ENCODE measurements around the gene LPCAT1. TPM values are rescaled to one million over a fixed set of nuclear protein-coding genes. Genes with fewer than 3 reads are reported as not detected.

LPCAT1 gene
- total RNA-seq, 1 experiment from 2014 or later, result 75.0 TPM

- TF ChIP-seq, protein P1, sequence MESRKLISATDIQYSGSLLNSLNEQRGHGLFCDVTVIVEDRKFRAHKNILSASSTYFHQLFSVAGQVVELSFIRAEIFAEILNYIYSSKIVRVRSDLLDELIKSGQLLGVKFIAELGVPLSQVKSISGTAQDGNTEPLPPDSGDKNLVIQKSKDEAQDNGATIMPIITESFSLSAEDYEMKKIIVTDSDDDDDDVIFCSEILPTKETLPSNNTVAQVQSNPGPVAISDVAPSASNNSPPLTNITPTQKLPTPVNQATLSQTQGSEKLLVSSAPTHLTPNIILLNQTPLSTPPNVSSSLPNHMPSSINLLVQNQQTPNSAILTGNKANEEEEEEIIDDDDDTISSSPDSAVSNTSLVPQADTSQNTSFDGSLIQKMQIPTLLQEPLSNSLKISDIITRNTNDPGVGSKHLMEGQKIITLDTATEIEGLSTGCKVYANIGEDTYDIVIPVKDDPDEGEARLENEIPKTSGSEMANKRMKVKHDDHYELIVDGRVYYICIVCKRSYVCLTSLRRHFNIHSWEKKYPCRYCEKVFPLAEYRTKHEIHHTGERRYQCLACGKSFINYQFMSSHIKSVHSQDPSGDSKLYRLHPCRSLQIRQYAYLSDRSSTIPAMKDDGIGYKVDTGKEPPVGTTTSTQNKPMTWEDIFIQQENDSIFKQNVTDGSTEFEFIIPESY (IDR thresholded peaks at IDR 0.05; ENCODE audit: extremely low read depth, insufficient replicate concordance, low read length), result no peak
- TF ChIP-seq POLR2AphosphoS5 (IDR thresholded peaks at IDR 0.05; ENCODE audit: low read depth, low read length) (no peak), REST (IDR thresholded peaks at IDR 0.05; ENCODE audit: low read depth) (no peak), ZNF274 (IDR thresholded peaks at IDR 0.05; ENCODE audit: low read depth, low read length) (no peak), SRF (IDR thresholded peaks at IDR 0.05; ENCODE audit: low read depth) (no peak), CEBPB (IDR thresholded peaks at IDR 0.05; ENCODE audit: low read depth) (no peak), SP1 (IDR thresholded peaks at IDR 0.05; ENCODE audit: low read depth) (no peak), RAD21 (IDR thresholded peaks at IDR 0.05; ENCODE audit: low read depth) (no peak), MAX (IDR thresholded peaks at IDR 0.05) (no peak), CBX3 (IDR thresholded peaks at IDR 0.05; ENCODE audit: low read depth) (no peak), POLR2A (IDR thresholded peaks at IDR 0.05; ENCODE audit: borderline replicate concordance, extremely low read depth, insufficient read depth, insufficient read length) (no peak)
- TF ChIP-seq, protein P2, sequence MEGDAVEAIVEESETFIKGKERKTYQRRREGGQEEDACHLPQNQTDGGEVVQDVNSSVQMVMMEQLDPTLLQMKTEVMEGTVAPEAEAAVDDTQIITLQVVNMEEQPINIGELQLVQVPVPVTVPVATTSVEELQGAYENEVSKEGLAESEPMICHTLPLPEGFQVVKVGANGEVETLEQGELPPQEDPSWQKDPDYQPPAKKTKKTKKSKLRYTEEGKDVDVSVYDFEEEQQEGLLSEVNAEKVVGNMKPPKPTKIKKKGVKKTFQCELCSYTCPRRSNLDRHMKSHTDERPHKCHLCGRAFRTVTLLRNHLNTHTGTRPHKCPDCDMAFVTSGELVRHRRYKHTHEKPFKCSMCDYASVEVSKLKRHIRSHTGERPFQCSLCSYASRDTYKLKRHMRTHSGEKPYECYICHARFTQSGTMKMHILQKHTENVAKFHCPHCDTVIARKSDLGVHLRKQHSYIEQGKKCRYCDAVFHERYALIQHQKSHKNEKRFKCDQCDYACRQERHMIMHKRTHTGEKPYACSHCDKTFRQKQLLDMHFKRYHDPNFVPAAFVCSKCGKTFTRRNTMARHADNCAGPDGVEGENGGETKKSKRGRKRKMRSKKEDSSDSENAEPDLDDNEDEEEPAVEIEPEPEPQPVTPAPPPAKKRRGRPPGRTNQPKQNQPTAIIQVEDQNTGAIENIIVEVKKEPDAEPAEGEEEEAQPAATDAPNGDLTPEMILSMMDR (IDR thresholded peaks at IDR 0.05 in 2 of 3, conservative IDR thresholded peaks at IDR 0.05 in 1 of 3; ENCODE audit: borderline replicate concordance in 1 of 3, insufficient read depth in 1 of 3, low read depth in 2 of 3, low read length in 2 of 3), result no peak
- TF ChIP-seq, protein P3, sequence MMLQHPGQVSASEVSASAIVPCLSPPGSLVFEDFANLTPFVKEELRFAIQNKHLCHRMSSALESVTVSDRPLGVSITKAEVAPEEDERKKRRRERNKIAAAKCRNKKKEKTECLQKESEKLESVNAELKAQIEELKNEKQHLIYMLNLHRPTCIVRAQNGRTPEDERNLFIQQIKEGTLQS (IDR thresholded peaks at IDR 0.05), result no peak
- peaks cover 4 to 15% of the 10 kb centered on the region in 2 experiments; a peak in 3 of 4 replicates for H3K36me3 ChIP-seq (ENCODE audit: control insufficient read depth in 1 of 2, insufficient read depth in 2 of 2, low read length in 2 of 2)
- CTCF ChIA-PET, result no interaction called here
- DNase-seq (ENCODE audit: low read depth, low spot score) (no peak), ATAC-seq (no peak)
- H3K27ac ChIP-seq (ENCODE audit: low read depth, low read length), result no peak overlapping the region
- no peaks in the 10 kb centered on the region for H3K9me2 ChIP-seq (ENCODE audit: insufficient read depth)
- intact Hi-C loops (cut with micrococcal nuclease), result no loop called here
- H3K9ac ChIP-seq (ENCODE audit: low read length), result no peak overlapping the region
- no peaks in the 10 kb centered on the region for H3K4me1 ChIP-seq (ENCODE audit: control insufficient read depth in 1 of 2, insufficient read depth in 2 of 2, low read length in 2 of 2)
- H3K4me2 ChIP-seq (ENCODE audit: low read length), result no peak overlapping the region
- no peaks in the 10 kb centered on the region; the same call in 1 of the 2 replicates for H3K79me2 ChIP-seq (ENCODE audit: insufficient read depth, low read length)
- no peak overlapping the region for H2AFZ ChIP-seq (ENCODE audit: low read depth, low read length, poor library complexity, severe bottlenecking)
- H3K27me3 ChIP-seq (ENCODE audit: insufficient read depth, low read length), result no peaks in the 10 kb centered on the region
- H3K4me3 ChIP-seq (replicated peaks in 1 of 2; ENCODE audit: low read depth in 1 of 2, low read length in 2 of 2), result no peak overlapping the region
- POLR2A ChIA-PET, result no interaction called here
- no peaks in the 10 kb centered on the region for H4K20me1 ChIP-seq (ENCODE audit: insufficient read depth)
- RAD21 ChIA-PET (ENCODE audit: low non-redundant PET in 1 of 2, low total read pairs in 2 of 2, uncharacterized antibody in 2 of 2, unreplicated experiment in 2 of 2), result no interaction called here
- H3K9me3 ChIP-seq (ENCODE audit: control insufficient read depth in 1 of 2, insufficient read depth in 1 of 2, low read depth in 1 of 2, low read length in 2 of 2), result no peaks in the 10 kb centered on the region
- no TSS peak for BruUV-seq (replicated peaks)
Observed at GRCh38 chr5:1484730-1485578, 38.8 kb downstream of the LPCAT1 start.

Measured in HCT116 (cell line).